ENCODE data around the gene EIF5. TPM values are rescaled to one million over a fixed set of nuclear protein-coding genes. Genes with fewer than 3 reads are reported as not detected.

The EIF5 gene
- total and polyA plus RNA-seq, 2 experiments from 2014 or later = 194 to 634 TPM

DNA sequence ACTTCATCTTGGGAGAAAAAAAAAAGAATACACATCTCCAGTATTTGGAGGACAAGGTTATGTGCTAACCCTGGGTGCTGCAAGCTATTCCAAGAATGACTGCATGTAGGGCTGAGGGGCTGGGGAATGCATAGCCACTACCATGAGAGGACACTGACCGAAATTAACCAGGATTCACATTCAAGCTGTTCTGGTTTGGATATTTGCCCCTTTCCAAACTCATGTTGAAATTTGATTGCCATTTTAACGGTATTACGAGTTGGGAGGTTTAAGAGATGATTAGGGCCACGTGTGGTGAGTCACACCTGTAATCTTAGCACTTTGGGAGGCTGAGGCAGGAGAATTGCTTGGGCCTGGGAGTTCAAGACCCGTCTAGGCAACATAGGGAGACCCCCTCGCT, 32.7 kb downstream of the EIF5 start (continued):
- TF ChIP-seq ZNF114 (CRISPR knock-in tag; IDR thresholded peaks at IDR 0.05) = no peak
- no peak for TF ChIP-seq CREB1 (CRISPR knock-in tag; IDR thresholded peaks at IDR 0.05; ENCODE audit: low read depth)
- no peak for TF ChIP-seq JUNB (IDR thresholded peaks at IDR 0.05; ENCODE audit: unreplicated experiment)
- no peak for TF ChIP-seq ZNF462 (CRISPR knock-in tag; IDR thresholded peaks at IDR 0.05)

GRCh38 chr14:103367995-103368394, 34.0 kb downstream of the EIF5 start:
- Histone ChIP-seq H3K36me3 (ENCODE audit: insufficient read depth) (no peaks in the 10 kb centered on the region), H3K79me2 (replicated peaks; ENCODE audit: insufficient read depth) (no peaks in the 10 kb centered on the region), H3K9me2 (ENCODE audit: insufficient read depth) (no peaks in the 10 kb centered on the region), H3F3A (replicated peaks; ENCODE audit: low read depth) (no peaks in the 10 kb centered on the region), H3K4me2 (no peak overlapping the region), H3K27ac (ENCODE audit: low read depth) (no peak overlapping the region), H3K4me3 (no peak overlapping the region), H3K27me3 (ENCODE audit: insufficient read depth) (no peaks in the 10 kb centered on the region), H3K4me1 (ENCODE audit: insufficient read depth) (no peaks in the 10 kb centered on the region), H4K20me1 (replicated peaks; ENCODE audit: insufficient read depth) (no peaks in the 10 kb centered on the region), H2AFZ (0 out of 2 replicates have a peak overlapping the region, but pooled peaks have one; percentile 24)
- ATAC-seq (no peak), DNase-seq (ENCODE audit: low spot score) (no peak)
- Mint-ChIP-seq H3K36me3 (ENCODE audit: low read depth) (peaks cover 7% of the 10 kb centered on the region), H3K9me3 (peaks cover 11% of the 10 kb centered on the region), H3K27me3 (ENCODE audit: insufficient read depth, low read depth, poor library complexity) (peaks cover 11% of the 10 kb centered on the region), H3K4me3 (no peak overlapping the region), H3K27ac (no peak overlapping the region), H3K4me1 (peaks cover 11% of the 10 kb centered on the region)
- no peak for TF ChIP-seq ZNF114 (CRISPR knock-in tag; IDR thresholded peaks at IDR 0.05)
- no peak for TF ChIP-seq EZH2phosphoT487 (IDR thresholded peaks at IDR 0.05; ENCODE audit: unreplicated experiment)
- no peak for TF ChIP-seq CREB1 (CRISPR knock-in tag; IDR thresholded peaks at IDR 0.05; ENCODE audit: low read depth)
- no peak for TF ChIP-seq ZNF462 (CRISPR knock-in tag; IDR thresholded peaks at IDR 0.05)
- TF ChIP-seq, protein P1, sequence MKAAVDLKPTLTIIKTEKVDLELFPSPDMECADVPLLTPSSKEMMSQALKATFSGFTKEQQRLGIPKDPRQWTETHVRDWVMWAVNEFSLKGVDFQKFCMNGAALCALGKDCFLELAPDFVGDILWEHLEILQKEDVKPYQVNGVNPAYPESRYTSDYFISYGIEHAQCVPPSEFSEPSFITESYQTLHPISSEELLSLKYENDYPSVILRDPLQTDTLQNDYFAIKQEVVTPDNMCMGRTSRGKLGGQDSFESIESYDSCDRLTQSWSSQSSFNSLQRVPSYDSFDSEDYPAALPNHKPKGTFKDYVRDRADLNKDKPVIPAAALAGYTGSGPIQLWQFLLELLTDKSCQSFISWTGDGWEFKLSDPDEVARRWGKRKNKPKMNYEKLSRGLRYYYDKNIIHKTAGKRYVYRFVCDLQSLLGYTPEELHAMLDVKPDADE (IDR thresholded peaks at IDR 0.05) = no peak
- no peak for TF ChIP-seq STAT1 (IDR thresholded peaks at IDR 0.05; ENCODE audit: unreplicated experiment)
- no peak for TF ChIP-seq POLR2AphosphoS5 (IDR thresholded peaks at IDR 0.05; ENCODE audit: low read depth)
